Right lobe of liver (tissue), 4 donors: ENCODE data around the gene CEP135.

Experiments used
- CTCF ChIP-seq, 4 donors: fragments of 200-600 bp in 3 of 4; fragments of 450-650 bp in 1 of 4; IDR thresholded peaks; one replicate each; pipeline versions ENCODE4 v1.5.1 to v1.8.0; 2016 to 2022; ENCODE audit warnings: antibody characterized with exemption in 4 of 4, mild to moderate bottlenecking in 2 of 4
- POLR2A ChIP-seq: fragments of 450-650 bp; IDR thresholded peaks from one replicate; pipeline ENCODE4 v1.6.1; 2017; ENCODE audit warnings: antibody characterized with exemption, mild to moderate bottlenecking
- donor health status: DM: no; HTN: no; CAD: no.
- donor health status: DM: no; HTN: no; CAD: no.
- donor health status: DM: no; HTN: yes; CAD: no.

GRCh38 chr4:55906989-55907388, 41.8 kb upstream of the CEP135 start:
- TF ChIP-seq POLR2A (no peak), CTCF (IDR thresholded peaks at IDR 0.05) (no peak)
